H1 (cell line): ENCODE measurements around the gene SCN8A.

ENCODE experiments used
- CEBPB ChIP-seq: IDR thresholded peaks from 2 replicates; pipeline ENCODE4 v1.6.1; 2012; ENCODE audit warnings: low read depth, low read length
- FOSL1 ChIP-seq: IDR thresholded peaks from 2 replicates; pipeline ENCODE4 v1.6.1; 2011; ENCODE audit warnings: mild to moderate bottlenecking, low read depth, low read length, moderate library complexity; ENCODE audit not compliant: insufficient read depth
- HDAC6 ChIP-seq: IDR thresholded peaks from one replicate; pipeline ENCODE4 v1.7.1; 2012; ENCODE audit warnings: low read depth, mild to moderate bottlenecking, inconsistent platforms, low read length, moderate library complexity
- MAFK ChIP-seq: IDR thresholded peaks from 2 replicates; pipeline ENCODE4 v1.6.1; 2012; ENCODE audit warnings: low read depth, mild to moderate bottlenecking, improper control_type of control experiment, low read length
- POLR2A ChIP-seq, 2 experiments: IDR thresholded peaks; 1 replicate in 1 of 2; 2 replicates in 1 of 2; pipeline ENCODE4 v1.6.1; 2011; ENCODE audit warnings: low read depth in 2 of 2, low read length in 2 of 2, mild to moderate bottlenecking in 2 of 2; ENCODE audit errors: control extremely low read depth in 1 of 2
- SIN3A ChIP-seq, 2 experiments: IDR thresholded peaks in 1 of 2; conservative IDR thresholded peaks in 1 of 2; 2 replicates each; pipeline ENCODE4 v1.6.1; 2011 to 2012; ENCODE audit warnings: low read length in 2 of 2, improper control_type of control experiment in 1 of 2, low read depth in 1 of 2, mild to moderate bottlenecking in 1 of 2
- SP1 ChIP-seq: IDR thresholded peaks from 2 replicates; pipeline ENCODE4 v1.6.1; 2011; ENCODE audit warnings: low read depth, low read length
- SP4 ChIP-seq: IDR thresholded peaks from 2 replicates; pipeline ENCODE4 v1.6.1; 2012; ENCODE audit warnings: low read length, inconsistent platforms
- SRF ChIP-seq: IDR thresholded peaks from 2 replicates; pipeline ENCODE4 v1.6.1; 2011; ENCODE audit warnings: mild to moderate bottlenecking, low read depth, low read length, moderate library complexity
- SUZ12 ChIP-seq: fragments of 200-600 bp; sonication (generic); IDR thresholded peaks from 2 replicates; pipeline ENCODE4 v1.6.1; 2012; ENCODE audit warnings: mild to moderate bottlenecking, inconsistent platforms, low read length, moderate library complexity, mixed read lengths
- TAF1 ChIP-seq: IDR thresholded peaks from 2 replicates; pipeline ENCODE4 v1.6.1; 2011; ENCODE audit warnings: mild to moderate bottlenecking, low read depth, low read length
- YY1 ChIP-seq: IDR thresholded peaks from 2 replicates; pipeline ENCODE4 v1.6.1; 2011; ENCODE audit warnings: low read depth, mild to moderate bottlenecking, low read length
- TF ChIP-seq, protein P1 (sequence below), 3 experiments: IDR thresholded peaks; 1 replicate in 2 of 3; 2 replicates in 1 of 3; pipeline versions ENCODE4 v1.5.1 to v1.6.1; 2011; ENCODE audit warnings: low read length in 3 of 3, mild to moderate bottlenecking in 3 of 3, inconsistent platforms in 2 of 3, low read depth in 1 of 3, moderate library complexity in 1 of 3; ENCODE audit not compliant: insufficient read depth in 1 of 3; ENCODE audit errors: control extremely low read depth in 1 of 3
- TF ChIP-seq, protein P2 (sequence below): IDR thresholded peaks from 2 replicates; pipeline ENCODE4 v1.6.1; 2012; ENCODE audit warnings: inconsistent platforms

DNA sequence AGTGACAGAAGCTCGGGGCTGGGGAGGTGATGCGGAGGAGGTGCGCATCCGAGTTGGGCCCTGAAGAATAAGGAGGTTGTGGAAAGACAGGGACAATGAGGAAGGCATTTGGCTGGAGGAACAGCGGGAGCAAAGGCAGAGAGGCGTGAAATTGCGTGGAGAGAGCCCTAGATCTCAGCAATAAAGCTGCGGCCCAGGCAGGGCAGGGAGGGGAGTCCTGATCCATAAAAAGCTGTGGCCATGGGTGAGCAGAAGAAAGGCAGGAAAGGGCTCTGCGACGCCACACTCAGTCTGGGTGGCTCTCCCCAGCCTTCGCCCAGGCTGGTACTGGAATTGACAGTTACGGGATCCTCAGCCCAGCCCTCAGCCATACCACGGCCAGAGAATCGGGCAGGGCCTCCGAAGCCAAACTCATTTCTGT lies 255.2 kb downstream of the SCN8A start:
- TF ChIP-seq TAF1 (no peak), YY1 (no peak), POLR2A (IDR thresholded peaks at IDR 0.05; ENCODE audit: control extremely low read depth in 1 of 2, low read depth in 2 of 2, low read length in 2 of 2) (no peak), SP1 (no peak), SRF (no peak), SP4 (no peak), SUZ12 (no peak), HDAC6 (no peak), SIN3A (conservative IDR thresholded peaks at IDR 0.05 in 1 of 2, IDR thresholded peaks at IDR 0.05 in 1 of 2; ENCODE audit: low read depth in 1 of 2, low read length in 2 of 2) (no peak), FOSL1 (no peak), MAFK (no peak), CEBPB (no peak)
- TF ChIP-seq, protein P1, sequence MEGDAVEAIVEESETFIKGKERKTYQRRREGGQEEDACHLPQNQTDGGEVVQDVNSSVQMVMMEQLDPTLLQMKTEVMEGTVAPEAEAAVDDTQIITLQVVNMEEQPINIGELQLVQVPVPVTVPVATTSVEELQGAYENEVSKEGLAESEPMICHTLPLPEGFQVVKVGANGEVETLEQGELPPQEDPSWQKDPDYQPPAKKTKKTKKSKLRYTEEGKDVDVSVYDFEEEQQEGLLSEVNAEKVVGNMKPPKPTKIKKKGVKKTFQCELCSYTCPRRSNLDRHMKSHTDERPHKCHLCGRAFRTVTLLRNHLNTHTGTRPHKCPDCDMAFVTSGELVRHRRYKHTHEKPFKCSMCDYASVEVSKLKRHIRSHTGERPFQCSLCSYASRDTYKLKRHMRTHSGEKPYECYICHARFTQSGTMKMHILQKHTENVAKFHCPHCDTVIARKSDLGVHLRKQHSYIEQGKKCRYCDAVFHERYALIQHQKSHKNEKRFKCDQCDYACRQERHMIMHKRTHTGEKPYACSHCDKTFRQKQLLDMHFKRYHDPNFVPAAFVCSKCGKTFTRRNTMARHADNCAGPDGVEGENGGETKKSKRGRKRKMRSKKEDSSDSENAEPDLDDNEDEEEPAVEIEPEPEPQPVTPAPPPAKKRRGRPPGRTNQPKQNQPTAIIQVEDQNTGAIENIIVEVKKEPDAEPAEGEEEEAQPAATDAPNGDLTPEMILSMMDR (IDR thresholded peaks at IDR 0.05; ENCODE audit: control extremely low read depth in 1 of 3, insufficient read depth in 1 of 3, low read depth in 1 of 3, low read length in 3 of 3) = no peak
- TF ChIP-seq, protein P2, sequence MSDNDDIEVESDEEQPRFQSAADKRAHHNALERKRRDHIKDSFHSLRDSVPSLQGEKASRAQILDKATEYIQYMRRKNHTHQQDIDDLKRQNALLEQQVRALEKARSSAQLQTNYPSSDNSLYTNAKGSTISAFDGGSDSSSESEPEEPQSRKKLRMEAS = no peak
